SK-N-SH (cell line): ENCODE data around the gene CES3.

ENCODE experiments used
- CTCF ChIP-seq: fragments of 200-600 bp; sonication (generic); IDR thresholded peaks from 2 replicates; pipeline ENCODE4 v1.6.1; 2017; ENCODE audit warnings: antibody characterized with exemption, mild to moderate bottlenecking, moderate library complexity
- ELF1 ChIP-seq: IDR thresholded peaks from 2 replicates; pipeline ENCODE4 v1.4.0; 2012
- FOXM1 ChIP-seq: IDR thresholded peaks from 2 replicates; pipeline ENCODE4 v1.4.0; 2012; ENCODE audit warnings: low read depth, mild to moderate bottlenecking
- JUND ChIP-seq: IDR thresholded peaks from 2 replicates; pipeline ENCODE4 v1.4.0; 2012
- MEF2A ChIP-seq: IDR thresholded peaks from 2 replicates; pipeline ENCODE4 v1.4.0; 2012; ENCODE audit warnings: low read depth, borderline replicate concordance
- SIN3A ChIP-seq: IDR thresholded peaks from 2 replicates; pipeline ENCODE4 v1.6.1; 2012; ENCODE audit warnings: low read depth, mild to moderate bottlenecking, low read length, moderate library complexity, borderline replicate concordance
- TAF1 ChIP-seq: IDR thresholded peaks from 2 replicates; pipeline ENCODE4 v1.6.1; 2012; ENCODE audit warnings: low read depth, mild to moderate bottlenecking, low read length, moderate library complexity, borderline replicate concordance
- YY1 ChIP-seq: IDR thresholded peaks from 2 replicates; pipeline ENCODE4 v1.4.0; 2012; ENCODE audit warnings: low read depth, mild to moderate bottlenecking
- TF ChIP-seq, protein P1 (sequence below): IDR thresholded peaks from 2 replicates; pipeline ENCODE4 v1.4.0; 2012; ENCODE audit warnings: low read depth, borderline replicate concordance

DNA sequence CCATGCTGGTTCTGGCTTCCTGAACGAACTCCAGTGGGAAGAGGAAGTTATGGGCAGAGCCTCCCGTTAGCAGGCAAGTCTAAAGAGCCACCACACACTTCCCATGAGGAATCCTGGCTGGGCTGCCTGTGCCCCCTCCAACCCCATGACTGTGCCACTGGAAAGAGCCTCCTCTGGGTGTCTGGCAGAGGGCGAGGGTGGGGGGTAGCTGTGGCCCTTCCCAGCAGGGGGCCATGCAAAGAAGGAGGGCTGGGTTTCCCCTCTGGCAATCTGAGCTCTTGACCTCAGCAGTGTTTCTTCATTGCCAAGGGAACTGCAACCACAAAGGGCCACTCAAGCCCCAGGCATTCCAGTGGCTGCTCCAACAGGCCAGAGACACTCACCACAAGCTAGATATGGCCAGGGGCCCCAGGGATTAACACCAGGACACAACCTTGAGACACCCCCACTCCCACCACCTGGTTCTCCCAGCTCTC, 34.1 kb upstream of the CES3 start:
- TF ChIP-seq SIN3A, result no peak
- TF ChIP-seq YY1, result no peak
- no peak for TF ChIP-seq CTCF
- TF ChIP-seq, protein P1, sequence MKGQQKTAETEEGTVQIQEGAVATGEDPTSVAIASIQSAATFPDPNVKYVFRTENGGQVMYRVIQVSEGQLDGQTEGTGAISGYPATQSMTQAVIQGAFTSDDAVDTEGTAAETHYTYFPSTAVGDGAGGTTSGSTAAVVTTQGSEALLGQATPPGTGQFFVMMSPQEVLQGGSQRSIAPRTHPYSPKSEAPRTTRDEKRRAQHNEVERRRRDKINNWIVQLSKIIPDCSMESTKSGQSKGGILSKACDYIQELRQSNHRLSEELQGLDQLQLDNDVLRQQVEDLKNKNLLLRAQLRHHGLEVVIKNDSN, result no peak
- no peak for TF ChIP-seq ELF1
- no peak for TF ChIP-seq FOXM1
- peak; percentile 49; the same call in 1 of the 2 replicates for TF ChIP-seq JUND
- no peak for TF ChIP-seq TAF1
- no peak for TF ChIP-seq MEF2A
